CD8-positive, alpha-beta memory T cell (primary cell): Measurements from ENCODE around the gene KRTAP3-3. TPM values are rescaled to one million over a fixed set of nuclear protein-coding genes. Genes with fewer than 3 reads are reported as not detected.

Experiments
- CTCF ChIA-PET: fragments of 350-600 bp; sonication (Branson Sonifier 250); formaldehyde crosslinking; loops from one replicate; lab custom pipeline; 2021; ENCODE audit warnings: antibody characterized with exemption; lab: Charles Lee
- POLR2A ChIA-PET: fragments of 350-600 bp; sonication (Branson Sonifier 250); formaldehyde crosslinking; loops from one replicate; lab custom pipeline; 2021; ENCODE audit warnings: antibody characterized with exemption; lab: Charles Lee
- DNase-seq, 5 donors: peaks; one replicate each; pipeline versions ENCODE4 v3.0.0 to v3.0.0-alpha.2; 2020 to 2022; ENCODE audit warnings: mixed read lengths in 1 of 5
- H3K27ac ChIP-seq: one replicate; pipeline ENCODE4 v1.7.0; 2013; ENCODE audit warnings: low read depth, mild to moderate bottlenecking, low read length, moderate library complexity
- H3K27me3 ChIP-seq: 2 replicates; pipeline ENCODE4 v1.7.0; 2013; ENCODE audit warnings: low read length, mild to moderate bottlenecking; ENCODE audit not compliant: insufficient read depth, poor library complexity, severe bottlenecking
- H3K36me3 ChIP-seq: 2 replicates; pipeline ENCODE4 v1.7.0; 2013; ENCODE audit warnings: mild to moderate bottlenecking, low read length, moderate library complexity; ENCODE audit not compliant: insufficient read depth
- H3K4me1 ChIP-seq: 2 replicates; pipeline ENCODE4 v1.7.0; 2013; ENCODE audit warnings: mild to moderate bottlenecking, low read length, moderate library complexity; ENCODE audit not compliant: insufficient read depth
- H3K4me3 ChIP-seq: 2 replicates; pipeline ENCODE4 v1.7.0; 2013; ENCODE audit warnings: mild to moderate bottlenecking, low read length
- H3K9me3 ChIP-seq: 2 replicates; pipeline ENCODE4 v1.7.0; 2013; ENCODE audit warnings: mild to moderate bottlenecking, low read length
- H3K27ac Mint-ChIP-seq, 8 donors: one replicate each; pipeline ENCODE4 v1.8.0; 2020 to 2021; ENCODE audit warnings: mixed read lengths in 8 of 8, mild to moderate bottlenecking in 6 of 8, inconsistent platforms in 3 of 8, moderate library complexity in 3 of 8
- H3K27me3 Mint-ChIP-seq, 2 donors: one replicate each; pipeline ENCODE4 v1.8.0; 2020 to 2021; ENCODE audit warnings: mixed read lengths in 2 of 2, mild to moderate bottlenecking in 1 of 2, moderate library complexity in 1 of 2
- H3K36me3 Mint-ChIP-seq, 3 donors: one replicate each; pipeline ENCODE4 v1.8.0; 2020 to 2021; ENCODE audit warnings: mixed read lengths in 3 of 3, inconsistent platforms in 1 of 3, mild to moderate bottlenecking in 1 of 3
- H3K4me1 Mint-ChIP-seq, 3 donors: one replicate each; pipeline ENCODE4 v1.8.0; 2020 to 2021; ENCODE audit warnings: mixed read lengths in 3 of 3, inconsistent platforms in 1 of 3, mild to moderate bottlenecking in 1 of 3
- H3K4me3 Mint-ChIP-seq, 7 donors: one replicate each; pipeline ENCODE4 v1.8.0; 2020 to 2021; ENCODE audit warnings: mixed read lengths in 7 of 7, mild to moderate bottlenecking in 6 of 7, moderate library complexity in 4 of 7, inconsistent platforms in 2 of 7
- H3K9me3 Mint-ChIP-seq, 5 donors: one replicate each; pipeline ENCODE4 v1.8.0; 2020 to 2022; ENCODE audit warnings: mixed read lengths in 5 of 5, mild to moderate bottlenecking in 3 of 5, moderate library complexity in 2 of 5, inconsistent platforms in 1 of 5
- polyA plus RNA-seq: library from polyadenylated mRNA; unstranded; fragments of 300-500 nt; fragmentation: Illumina TruSeq; gene quantifications from one replicate; pipeline ENCODE4 v1.2.3, GENCODE V29; 2021
- total RNA-seq, 2 experiments: library from RNA; stranded (reverse); gene quantifications; one replicate each; pipeline ENCODE4 v1.2.3, GENCODE V29; 2021

The KRTAP3-3 gene
- total and polyA plus RNA-seq, 3 experiments from 2014 or later = not detected

- CTCF ChIA-PET = no interaction called here
- Mint-ChIP-seq H3K4me3 (no peak overlapping the region), H3K27me3 (peaks cover 3 to 15% of the 10 kb centered on the region in 2 donors), H3K9me3 (no peaks in the 10 kb centered on the region), H3K36me3 (no peaks in the 10 kb centered on the region), H3K27ac (no peak overlapping the region), H3K4me1 (no peaks in the 10 kb centered on the region)
- POLR2A ChIA-PET = no interaction called here
- Histone ChIP-seq H3K4me1 (no peaks in the 10 kb centered on the region), H3K27ac (no peak overlapping the region), H3K36me3 (no peaks in the 10 kb centered on the region), H3K9me3 (no peaks in the 10 kb centered on the region), H3K27me3 (peaks cover 4% of the 10 kb centered on the region), H3K4me3 (no peak overlapping the region)
- DNase-seq = no peak
These were observed 18.6 kb upstream of the KRTAP3-3 start for GRCh38 chr17:41012326-41013120.

- CTCF ChIA-PET = no interaction called here
- POLR2A ChIA-PET = no interaction called here
These were observed 16.5 kb upstream of the KRTAP3-3 start for GRCh38 chr17:41010441-41010840.

GRCh38 chr17:41009936-41010335, 16.0 kb upstream of the KRTAP3-3 start:
- no peak overlapping the region for H3K27ac Mint-ChIP-seq
- Histone ChIP-seq H3K36me3 (no peaks in the 10 kb centered on the region), H3K4me3 (no peak overlapping the region), H3K27me3 (peaks cover 4% of the 10 kb centered on the region), H3K27ac (no peak overlapping the region), H3K4me1 (no peaks in the 10 kb centered on the region), H3K9me3 (no peaks in the 10 kb centered on the region)
- ChIA-PET CTCF (interaction anchor here (0.9 kb wide), 1 partner anchor 12 kb away, joined by 3 read pairs; no protein-coding TSS in a partner anchor), POLR2A (no interaction called here)
- H3K27me3 Mint-ChIP-seq = peaks cover 3 to 11% of the 10 kb centered on the region in 2 donors
- H3K36me3 Mint-ChIP-seq = no peaks in the 10 kb centered on the region
- H3K4me3 Mint-ChIP-seq = no peak overlapping the region
- H3K4me1 Mint-ChIP-seq = no peaks in the 10 kb centered on the region
- H3K9me3 Mint-ChIP-seq = no peaks in the 10 kb centered on the region
- DNase-seq = no peak

More at GRCh38 chr17:41010441-41010840, 16.5 kb upstream of the KRTAP3-3 start:
- Mint-ChIP-seq H3K4me3 (no peak overlapping the region), H3K27me3 (peaks cover 3 to 13% of the 10 kb centered on the region in 2 donors), H3K27ac (no peak overlapping the region), H3K9me3 (no peaks in the 10 kb centered on the region), H3K36me3 (no peaks in the 10 kb centered on the region), H3K4me1 (no peaks in the 10 kb centered on the region)
- no peaks in the 10 kb centered on the region for H3K9me3 ChIP-seq
- H3K4me3 ChIP-seq = no peak overlapping the region
- no peak overlapping the region for H3K27ac ChIP-seq
- no peaks in the 10 kb centered on the region for H3K36me3 ChIP-seq
- no peaks in the 10 kb centered on the region for H3K4me1 ChIP-seq
- H3K27me3 ChIP-seq = peaks cover 4% of the 10 kb centered on the region
- DNase-seq = no peak

GRCh38 chr17:41009301-41009760, 15.4 kb upstream of the KRTAP3-3 start:
- no peaks in the 10 kb centered on the region for H3K36me3 Mint-ChIP-seq
- Histone ChIP-seq H3K27me3 (peaks cover 4% of the 10 kb centered on the region), H3K4me3 (no peak overlapping the region), H3K9me3 (no peaks in the 10 kb centered on the region), H3K4me1 (no peaks in the 10 kb centered on the region), H3K36me3 (no peaks in the 10 kb centered on the region), H3K27ac (no peak overlapping the region)
- no peak overlapping the region for H3K4me3 Mint-ChIP-seq
- no peak overlapping the region for H3K27ac Mint-ChIP-seq
- peaks cover 3 to 12% of the 10 kb centered on the region in 2 donors for H3K27me3 Mint-ChIP-seq
- no peak for DNase-seq
- no peaks in the 10 kb centered on the region for H3K4me1 Mint-ChIP-seq
- ChIA-PET POLR2A (no interaction called here), CTCF (interaction anchor here (0.9 kb wide), 1 partner anchor 12 kb away, joined by 3 read pairs; no protein-coding TSS in a partner anchor)
- H3K9me3 Mint-ChIP-seq = no peaks in the 10 kb centered on the region

GRCh38 chr17:41008811-41009210, 14.8 kb upstream of the KRTAP3-3 start, which contains the start of gene KRTAP3-1:
KRTAP3-1 (minus strand) TSS chr17:41009128; CDS start chr17:41009074, 54 bp downstream.
- H3K36me3 ChIP-seq = no peaks in the 10 kb centered on the region
- Mint-ChIP-seq H3K4me3 (no peak within 1 kb of the TSS), H3K27me3 (peaks cover 6 to 17% of the 10 kb centered on the region in 2 donors), H3K4me1 (no peaks in the 10 kb centered on the region), H3K36me3 (no peaks in the 10 kb centered on the region), H3K27ac (no peak within 1 kb of the TSS), H3K9me3 (no peaks in the 10 kb centered on the region)
- H3K27ac ChIP-seq = no peak within 1 kb of the TSS
- CTCF ChIA-PET = no interaction called here
- H3K4me3 ChIP-seq = no peak within 1 kb of the TSS
- no peak for DNase-seq
- POLR2A ChIA-PET = no interaction called here
- no peaks in the 10 kb centered on the region for H3K9me3 ChIP-seq
- peaks cover 4% of the 10 kb centered on the region for H3K27me3 ChIP-seq
- H3K4me1 ChIP-seq = no peaks in the 10 kb centered on the region

- POLR2A ChIA-PET = no interaction called here
- Histone ChIP-seq H3K4me3 (no peak overlapping the region), H3K36me3 (no peaks in the 10 kb centered on the region), H3K27ac (no peak overlapping the region), H3K9me3 (no peaks in the 10 kb centered on the region), H3K4me1 (no peaks in the 10 kb centered on the region), H3K27me3 (peaks cover 2% of the 10 kb centered on the region)
- CTCF ChIA-PET = no interaction called here
- H3K27ac Mint-ChIP-seq = no peak overlapping the region
- no peaks in the 10 kb centered on the region for H3K4me1 Mint-ChIP-seq
- no peaks in the 10 kb centered on the region for H3K36me3 Mint-ChIP-seq
- H3K9me3 Mint-ChIP-seq = no peaks in the 10 kb centered on the region
- no peak for DNase-seq
- peaks cover 17 to 49% of the 10 kb centered on the region in 2 donors for H3K27me3 Mint-ChIP-seq
- H3K4me3 Mint-ChIP-seq = no peak overlapping the region
These were observed 10.4 kb upstream of the KRTAP3-3 start for GRCh38 chr17:41004397-41004796.

- no peak for DNase-seq
- Mint-ChIP-seq H3K4me1 (no peaks in the 10 kb centered on the region), H3K27me3 (peaks cover 19 to 53% of the 10 kb centered on the region in 2 donors), H3K4me3 (no peak overlapping the region), H3K27ac (no peak overlapping the region), H3K36me3 (no peaks in the 10 kb centered on the region), H3K9me3 (no peaks in the 10 kb centered on the region)
- H3K4me3 ChIP-seq = no peak overlapping the region
- ChIA-PET CTCF (no interaction called here), POLR2A (no interaction called here)
- no peaks in the 10 kb centered on the region for H3K36me3 ChIP-seq
- H3K27ac ChIP-seq = no peak overlapping the region
- no peaks in the 10 kb centered on the region for H3K4me1 ChIP-seq
- no peaks in the 10 kb centered on the region for H3K9me3 ChIP-seq
- H3K27me3 ChIP-seq = no peaks in the 10 kb centered on the region
These were observed 10.0 kb upstream of the KRTAP3-3 start for GRCh38 chr17:41003926-41004325.

GRCh38 chr17:41002814-41003213, 8.8 kb upstream of the KRTAP3-3 start:
- Mint-ChIP-seq H3K27ac (no peak overlapping the region), H3K36me3 (no peaks in the 10 kb centered on the region), H3K9me3 (no peaks in the 10 kb centered on the region), H3K4me3 (no peak overlapping the region), H3K27me3 (peaks cover 23 to 64% of the 10 kb centered on the region in 2 donors), H3K4me1 (no peaks in the 10 kb centered on the region)
- Histone ChIP-seq H3K4me3 (no peak overlapping the region), H3K4me1 (no peaks in the 10 kb centered on the region), H3K27ac (no peak overlapping the region), H3K9me3 (no peaks in the 10 kb centered on the region), H3K36me3 (no peaks in the 10 kb centered on the region), H3K27me3 (no peaks in the 10 kb centered on the region)
- POLR2A ChIA-PET = no interaction called here
- CTCF ChIA-PET = no interaction called here
- DNase-seq = no peak
